ENCODE results near the gene PARD3B. TPM values are rescaled to one million over a fixed set of nuclear protein-coding genes. Genes with fewer than 3 reads are reported as not detected.

PARD3B gene
- total RNA-seq, 1 experiment from 2014 or later, result 6.4 TPM

- Histone ChIP-seq H3K18ac (ENCODE audit: insufficient read length, low read depth, low read length) (no peak overlapping the region), H2AK5ac (ENCODE audit: insufficient read length, low read length) (no peak overlapping the region), H3K23me2 (ENCODE audit: insufficient read length, low read depth, low read length, poor library complexity, severe bottlenecking) (no peaks in the 10 kb centered on the region), H2BK20ac (ENCODE audit: low read depth, low read length, poor library complexity, severe bottlenecking) (no peak overlapping the region), H3K56ac (ENCODE audit: insufficient read length, low read depth, low read length) (no peak overlapping the region), H4K20me1 (ENCODE audit: control insufficient read depth, insufficient read depth, insufficient read length) (no peaks in the 10 kb centered on the region), H2AFZ (ENCODE audit: low read length) (no peak overlapping the region), H3K27ac (ENCODE audit: insufficient read length, low read depth, low read length) (no peak overlapping the region), H3K4me1 (ENCODE audit: insufficient read depth, low read length) (no peaks in the 10 kb centered on the region; the same call in 1 of the 2 replicates), H2BK120ac (ENCODE audit: low read depth, low read length, poor library complexity, severe bottlenecking) (no peak overlapping the region), H3K4me2 (ENCODE audit: insufficient read depth, insufficient read length, low read length) (no peak overlapping the region), H4K91ac (ENCODE audit: insufficient read length, low read depth, low read length) (no peak overlapping the region), H2BK5ac (ENCODE audit: insufficient read length, low read length) (no peak overlapping the region), H2BK15ac (ENCODE audit: low read depth, low read length) (no peak overlapping the region), H3K9me3 (ENCODE audit: control insufficient read depth, low read depth, low read length) (no peaks in the 10 kb centered on the region), H4K5ac (ENCODE audit: insufficient read length, low read depth, low read length) (no peak overlapping the region), H3T11ph (ENCODE audit: low read length) (no peak overlapping the region), H3K23ac (ENCODE audit: insufficient read length, low read depth, low read length) (no peak overlapping the region), H3K4ac (ENCODE audit: low read depth, low read length) (no peak overlapping the region), H3K14ac (ENCODE audit: insufficient read depth, low read length) (no peak overlapping the region), H2BK12ac (ENCODE audit: insufficient read length, low read depth, low read length) (no peak overlapping the region), H3K79me1 (ENCODE audit: insufficient read depth, low read depth, low read length, poor library complexity, severe bottlenecking) (no peaks in the 10 kb centered on the region), H3K27me3 (ENCODE audit: insufficient read depth, low read length) (no peaks in the 10 kb centered on the region), H4K8ac (replicated peaks; ENCODE audit: insufficient read length, low read depth, low read length) (no peak overlapping the region), H3K9ac (ENCODE audit: extremely low read depth, insufficient read length, low read length) (no peak overlapping the region), H3K79me2 (ENCODE audit: insufficient read depth, low read length) (no peaks in the 10 kb centered on the region)
- Mint-ChIP-seq H3K4me1 (peaks cover 6 to 10% of the 10 kb centered on the region in 2 experiments), H3K9me3 (peaks cover 10 to 12% of the 10 kb centered on the region in 2 experiments; a peak in 4 of 5 replicates), H3K4me3 (no peak overlapping the region), H3K27ac (no peak overlapping the region), H3K36me3 (ENCODE audit: insufficient read depth in 1 of 3, low read depth in 3 of 3) (peaks cover 6 to 12% (median 9%) of the 10 kb centered on the region in 3 experiments; a peak in 5 of 7 replicates), H3K27me3 (ENCODE audit: low read depth) (no peaks in the 10 kb centered on the region)
- DNase-seq, result no peak
- WGBS (ENCODE audit: extremely low coverage, insufficient read length, low lambda C conversion rate), result no CpG with 5 or more reads among the region's 6 CpGs
- no peak for TF ChIP-seq CTCF (conservative IDR thresholded peaks at IDR 0.05)
Measured at GRCh38 chr2:205056151-205056561, 510.9 kb downstream of the PARD3B start.

Data from H9 (cell line).